Globus pallidus (tissue), 1 donor: ENCODE measurements around the gene DMRT1.
"Not testable (repeated sequence)": the region's sequence is repeated elsewhere in the genome, so short reads cannot be mapped to it uniquely, and the experiment has no call there.

Source experiments
- DNase-seq: peaks from one replicate; pipeline ENCODE4 v3.0.0-alpha.2; 2015; ENCODE audit warnings: low spot score

DMRT1 gene

DNA sequence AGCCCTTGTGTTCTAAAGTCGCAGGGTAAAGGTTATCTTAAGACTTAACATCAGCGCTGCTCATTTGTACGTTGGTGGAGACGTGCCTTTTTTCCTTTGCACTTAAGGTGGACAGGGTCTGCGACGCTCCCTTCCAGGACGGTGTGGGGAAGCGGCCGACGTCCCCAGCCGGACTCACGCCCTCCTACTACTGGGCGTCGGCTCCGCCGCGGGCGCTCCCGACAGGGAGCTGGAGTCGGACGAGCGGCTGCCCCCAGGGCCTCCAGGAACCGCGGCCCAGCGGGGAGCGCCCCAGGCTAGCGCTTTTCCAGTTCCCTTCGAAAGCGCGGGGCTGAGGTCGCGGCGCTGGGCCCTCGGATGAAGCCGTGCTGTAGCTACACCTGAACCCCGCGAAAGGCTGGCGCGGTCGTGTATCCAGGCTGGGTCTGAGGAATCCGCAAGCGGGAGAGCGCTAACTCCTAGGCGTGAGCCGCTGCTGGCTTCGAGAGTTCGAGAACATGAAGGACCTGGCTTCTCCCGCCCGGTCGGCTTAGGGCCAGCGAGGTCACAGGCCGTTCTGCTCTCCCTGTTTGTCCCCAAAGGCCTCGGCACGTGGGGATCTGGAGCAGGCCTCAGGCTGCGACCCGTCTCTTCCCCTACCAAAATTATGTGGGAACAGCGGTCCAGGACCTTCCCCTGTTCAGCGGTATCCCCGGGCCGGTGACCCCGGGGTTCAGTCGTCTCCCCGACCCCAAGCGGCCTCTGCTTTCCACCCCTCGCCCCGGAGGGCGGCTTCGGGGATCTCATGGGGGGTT, 131.2 kb downstream of the DMRT1 start:
- DNase-seq = no peak

DNA sequence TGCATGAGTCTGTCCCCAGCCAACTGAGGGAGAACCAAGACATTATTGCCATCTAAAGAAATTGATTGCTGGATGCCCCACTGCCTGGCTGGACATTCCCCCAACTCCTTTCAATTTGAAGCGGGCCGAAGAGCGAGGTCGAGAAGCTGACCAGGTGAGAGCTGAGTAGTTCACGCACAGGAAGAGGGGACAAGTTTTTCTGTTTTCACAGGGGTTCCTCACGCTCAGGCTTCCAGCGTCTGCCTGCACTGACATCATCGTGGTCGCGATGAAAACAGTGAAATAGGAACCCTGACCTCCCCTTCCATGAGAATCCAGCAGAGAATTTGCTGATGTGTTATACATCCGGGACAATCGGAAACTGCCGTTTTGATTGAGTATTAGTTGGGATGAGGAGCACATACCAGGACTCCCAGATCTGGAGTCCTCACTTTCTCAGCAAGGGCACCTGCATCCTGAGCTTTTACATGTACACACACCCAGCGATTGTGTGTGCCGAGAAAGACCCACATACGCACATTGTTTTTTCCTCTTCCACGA, 131.9 kb downstream of the DMRT1 start:
- no peak for DNase-seq

DNA sequence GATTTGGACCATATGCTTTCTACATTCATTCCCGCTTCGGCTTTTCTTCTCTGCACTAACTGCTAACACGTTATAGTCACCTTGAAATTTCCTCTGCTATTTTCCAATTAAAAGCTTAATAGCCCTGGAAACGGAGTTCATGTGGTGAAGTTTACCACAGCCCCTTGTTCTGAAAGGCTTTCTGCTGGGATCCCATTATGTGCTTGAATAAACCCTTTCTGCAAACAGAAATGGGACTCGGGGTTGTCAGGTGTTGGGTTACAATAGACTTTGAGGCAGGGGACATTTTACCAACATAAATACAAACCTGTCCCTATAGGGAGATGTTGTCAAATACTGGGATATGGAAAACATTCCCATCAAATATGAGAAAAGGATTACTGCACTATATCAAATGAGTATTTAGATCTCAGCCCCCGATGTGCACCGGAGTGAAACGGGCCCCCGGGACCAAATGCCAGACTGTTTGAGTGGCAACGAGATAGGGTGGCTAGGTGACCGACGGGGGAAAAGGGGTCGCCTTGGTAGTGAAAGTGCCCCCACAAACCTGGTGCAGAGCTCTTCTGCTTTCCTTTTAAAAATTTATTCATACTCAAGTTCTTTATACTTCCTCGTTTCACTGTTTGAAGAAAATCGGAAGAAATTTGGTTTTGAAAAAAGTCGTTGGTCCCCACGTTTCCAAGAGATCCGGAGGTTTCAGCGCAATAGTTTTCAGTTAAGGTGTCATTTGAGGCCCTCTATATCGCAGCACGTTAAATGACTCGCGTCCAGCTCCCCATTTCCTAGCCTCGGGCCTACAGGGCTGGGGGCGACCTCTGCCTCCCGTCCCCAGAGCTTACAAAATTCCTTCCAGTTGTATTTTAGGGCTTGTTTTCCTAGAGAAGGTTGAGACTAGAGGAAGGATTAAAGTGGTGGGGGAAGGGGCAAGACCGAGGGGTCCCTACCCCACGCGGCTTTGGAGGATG, 132.8 kb downstream of the DMRT1 start:
- DNase-seq = no peak

- DNase-seq = no peak
Measured at GRCh38 chr9:974996-975739, 133.7 kb downstream of the DMRT1 start.

- DNase-seq = no peak
Measured at GRCh38 chr9:975740-976257, 134.3 kb downstream of the DMRT1 start.

DNA sequence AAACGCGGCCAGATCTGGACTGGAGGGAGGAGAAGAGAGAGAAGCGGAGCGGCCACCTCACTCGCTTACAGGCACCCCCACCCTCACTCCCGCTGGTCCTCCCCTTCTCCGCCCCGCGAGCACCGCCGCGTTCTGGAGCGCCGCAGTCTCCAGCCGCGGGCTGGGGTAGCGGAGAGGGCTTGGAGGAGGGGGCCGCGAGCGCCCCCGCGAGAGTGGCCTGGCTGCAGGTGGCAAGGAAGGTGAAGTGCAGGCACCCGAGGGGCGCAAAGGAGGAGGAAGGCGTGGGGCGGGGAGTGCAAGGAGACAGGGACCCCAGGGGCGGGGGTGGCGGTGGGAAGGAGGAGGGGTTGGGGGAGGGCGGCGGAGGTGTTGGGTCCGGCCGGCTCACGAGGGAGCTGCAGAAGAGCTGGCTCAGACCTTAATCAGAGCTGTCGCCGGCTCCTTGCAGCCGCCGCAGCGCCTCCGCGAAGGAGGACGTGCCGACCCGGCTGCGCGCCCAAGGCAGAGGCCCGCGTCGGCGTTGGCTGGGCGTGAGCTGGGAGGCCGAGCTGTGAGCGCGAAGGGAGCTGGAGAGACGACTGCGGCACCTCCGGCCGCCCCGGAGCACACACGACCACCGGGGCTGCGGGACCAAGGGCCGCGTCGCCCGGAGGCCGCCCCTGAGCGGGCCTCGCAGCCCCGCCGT, 134.9 kb downstream of the DMRT1 start, which contains the start of gene DMRT3:
DMRT3 (plus strand) TSS at position 398 of the 685 bp plus-strand sequence. CDS start 347 bp downstream, outside the sequence.
- no peak for DNase-seq

DNA sequence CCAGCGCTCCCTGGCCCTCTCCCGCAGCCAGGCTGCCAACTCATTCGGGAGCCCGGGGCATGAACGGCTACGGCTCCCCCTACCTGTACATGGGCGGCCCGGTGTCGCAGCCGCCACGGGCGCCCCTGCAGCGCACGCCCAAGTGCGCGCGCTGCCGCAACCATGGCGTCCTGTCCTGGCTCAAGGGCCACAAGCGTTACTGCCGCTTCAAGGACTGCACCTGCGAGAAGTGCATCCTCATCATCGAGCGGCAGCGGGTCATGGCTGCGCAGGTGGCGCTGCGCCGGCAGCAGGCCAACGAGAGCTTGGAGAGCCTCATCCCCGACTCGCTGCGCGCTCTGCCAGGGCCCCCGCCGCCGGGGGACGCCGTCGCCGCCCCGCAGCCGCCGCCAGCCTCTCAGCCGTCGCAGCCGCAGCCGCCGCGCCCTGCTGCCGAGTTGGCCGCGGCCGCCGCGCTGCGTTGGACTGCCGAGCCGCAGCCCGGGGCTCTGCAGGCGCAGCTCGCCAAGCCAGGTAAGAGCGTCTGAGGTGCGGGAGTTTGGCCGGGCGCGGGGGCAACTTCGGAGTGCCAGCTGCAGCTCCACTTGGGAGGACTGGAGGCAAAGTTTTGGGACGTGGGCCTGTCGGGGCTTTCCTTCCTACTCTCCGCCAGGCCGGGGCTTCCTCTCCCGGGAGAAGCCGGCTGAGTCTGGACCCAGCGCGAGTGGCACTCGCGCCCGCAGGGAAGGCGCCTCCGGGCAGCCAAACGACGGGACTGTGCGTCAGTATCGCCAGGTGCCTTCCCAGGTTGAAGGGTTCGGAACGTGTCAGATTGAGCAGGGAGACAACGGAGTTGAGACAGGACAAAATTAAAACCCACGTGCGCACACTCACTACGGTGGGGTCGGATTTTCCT, 135.7 kb downstream of the DMRT1 start:
- DNase-seq = no peak

- DNase-seq = no peak
Measured at GRCh38 chr9:977838-978830, 136.6 kb downstream of the DMRT1 start.

GRCh38 chr9:979983-980382, 138.5 kb downstream of the DMRT1 start:
- DNase-seq = no peak

- no peak for DNase-seq
Measured at GRCh38 chr9:980640-981039, 139.1 kb downstream of the DMRT1 start.

- no peak for DNase-seq
Measured at GRCh38 chr9:981491-981898, 140.0 kb downstream of the DMRT1 start.

DNA sequence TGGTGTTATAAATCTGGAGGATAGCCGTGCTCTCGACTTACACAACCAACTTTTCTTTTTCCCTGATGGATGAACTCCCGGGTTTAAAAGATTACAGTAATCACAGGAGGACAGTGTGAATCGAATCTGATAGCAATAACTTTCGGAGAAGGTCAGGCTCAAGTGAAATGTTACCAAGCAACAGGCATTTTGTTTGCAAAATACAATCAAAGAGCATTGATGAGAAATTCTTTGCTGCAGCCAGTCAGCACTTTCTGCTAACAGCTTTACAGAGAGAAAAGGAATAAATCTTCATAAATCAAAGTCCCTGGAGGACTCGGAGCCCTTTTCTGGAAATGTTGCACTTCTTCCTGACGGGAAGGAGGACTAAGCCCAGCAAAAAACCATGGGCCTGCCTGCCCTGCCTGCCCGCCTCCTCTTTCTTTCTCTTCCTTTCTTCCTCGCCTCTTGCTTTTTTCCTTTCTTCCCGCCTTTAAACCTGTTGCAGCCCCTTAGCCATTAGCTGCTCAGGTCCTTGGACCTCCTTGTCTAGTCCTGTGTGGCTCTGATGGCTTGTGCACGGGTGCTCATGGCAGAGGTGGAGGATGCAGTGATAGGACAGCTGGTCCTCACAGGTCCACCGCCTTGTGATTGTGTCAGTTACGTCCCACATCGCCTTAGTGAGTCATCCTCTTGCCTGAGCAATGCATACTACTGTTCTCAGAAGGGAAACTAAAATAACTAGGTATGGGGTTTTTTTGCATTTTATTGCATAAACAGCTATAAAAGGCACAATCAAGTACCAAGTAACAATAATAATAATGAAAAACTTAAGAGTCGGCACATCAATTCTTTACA, 141.1 kb downstream of the DMRT1 start:
- DNase-seq = no peak

GRCh38 chr9:994005-994404, 152.5 kb downstream of the DMRT1 start:
- DNase-seq = no peak

DNA sequence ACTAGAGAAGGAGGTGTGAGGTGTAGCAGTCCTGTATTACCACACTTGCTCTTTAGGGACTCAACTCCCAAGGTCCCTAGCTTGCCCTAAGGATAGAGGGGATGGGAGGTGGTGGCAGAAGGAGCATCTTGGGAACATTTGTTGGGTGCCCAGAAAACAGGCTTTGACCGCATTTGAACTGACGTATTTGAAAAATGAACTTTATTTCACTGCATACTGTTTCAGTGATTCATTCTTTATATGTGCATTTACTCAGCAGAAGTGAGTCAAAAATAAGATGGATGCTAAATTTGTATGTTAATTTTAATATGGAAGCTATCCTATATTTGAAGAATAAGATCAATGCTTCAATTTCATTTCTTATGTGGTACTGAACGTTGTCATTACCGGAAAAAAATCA, 153.7 kb downstream of the DMRT1 start:
- no peak for DNase-seq

DNA sequence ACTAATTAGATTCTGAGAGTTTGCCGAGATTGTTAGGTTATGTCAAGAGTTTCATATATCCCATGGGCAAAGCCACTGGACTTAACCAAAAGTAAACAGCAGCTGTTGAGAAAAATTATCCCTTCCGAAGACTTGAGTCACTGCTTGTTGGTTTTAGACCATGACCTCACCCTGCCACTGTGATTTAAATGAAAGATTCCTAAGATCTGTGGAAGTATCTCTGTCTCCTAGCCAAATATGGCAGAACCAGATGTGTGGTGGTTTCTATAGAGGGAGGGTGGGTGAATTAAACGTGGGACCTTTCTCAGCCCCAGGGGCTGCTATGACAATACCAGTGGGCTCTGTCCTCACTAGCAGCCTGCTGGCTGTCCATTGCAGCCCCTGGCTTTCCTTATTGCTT, 154.3 kb downstream of the DMRT1 start:
- no peak for DNase-seq

DNA sequence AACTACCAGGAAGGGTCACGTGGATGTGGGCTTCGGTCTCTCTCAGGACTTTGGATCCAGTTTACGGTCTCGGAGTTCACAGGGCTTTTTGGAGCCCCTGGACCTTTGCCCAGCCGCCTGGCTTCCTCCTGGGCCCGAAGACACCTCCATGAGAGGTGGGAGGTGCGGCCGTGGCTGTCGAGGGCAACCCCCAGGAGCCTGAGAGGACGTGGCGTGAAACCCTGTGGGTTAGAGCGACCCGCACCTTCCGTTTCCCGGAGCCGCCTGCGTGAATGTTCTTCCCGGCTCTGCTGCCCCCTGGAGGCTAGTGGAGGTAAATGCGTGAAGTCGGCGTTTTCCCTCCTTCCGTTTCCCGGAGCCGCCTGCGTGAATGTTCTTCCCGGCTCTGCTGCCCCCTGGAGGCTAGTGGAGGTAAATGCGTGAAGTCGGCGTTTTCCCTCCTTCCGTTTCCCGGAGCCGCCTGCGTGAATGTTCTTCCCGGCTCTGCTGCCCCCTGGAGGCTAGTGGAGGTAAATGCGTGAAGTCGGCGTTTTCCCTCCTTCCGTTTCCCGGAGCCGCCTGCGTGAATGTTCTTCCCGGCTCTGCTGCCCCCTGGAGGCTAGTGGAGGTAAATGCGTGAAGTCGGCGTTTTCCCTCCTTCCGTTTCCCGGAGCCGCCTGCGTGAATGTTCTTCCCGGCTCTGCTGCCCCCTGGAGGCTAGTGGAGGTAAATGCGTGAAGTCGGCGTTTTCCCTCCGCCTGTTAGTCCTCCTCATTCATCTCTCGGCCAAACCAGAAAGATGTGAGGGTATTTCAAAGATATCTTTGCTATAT, 157.0 kb downstream of the DMRT1 start:
- DNase-seq = not testable (repeated sequence)

GRCh38 chr9:1001838-1002237, 160.3 kb downstream of the DMRT1 start:
- DNase-seq = no peak
